ENCODE data around the gene DLGAP1. TPM values are rescaled to one million over a fixed set of nuclear protein-coding genes. Genes with fewer than 3 reads are reported as not detected.
"Not testable (repeated sequence)": the region's sequence is repeated elsewhere in the genome, so short reads cannot be mapped to it uniquely, and the experiment has no call there.

Gene DLGAP1
- polyA plus RNA-seq, 4 donors: 3.9 to 7.5 (median 5.2) TPM

DNA sequence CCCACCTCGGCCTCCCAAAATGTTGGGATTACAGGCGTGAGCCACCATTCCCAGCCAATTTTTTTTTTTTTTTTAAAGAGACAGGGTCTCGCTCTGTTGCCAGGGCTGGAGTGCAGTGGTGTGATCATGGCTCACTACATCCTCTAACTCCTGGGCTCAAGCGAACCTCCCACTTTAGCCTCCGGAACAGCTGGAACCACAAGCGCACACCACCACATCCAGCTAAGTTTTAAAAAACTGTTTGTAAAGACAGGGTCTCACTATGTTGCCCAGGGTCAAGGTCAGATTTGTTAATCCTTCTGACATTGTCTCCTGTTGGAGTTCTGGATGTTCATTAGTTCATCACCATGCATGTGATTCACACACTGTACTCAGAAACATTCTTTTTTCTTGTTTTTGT, 855.2 kb downstream of the DLGAP1 start:
- DNase-seq (ENCODE audit: low read depth in 4 of 4, low spot score in 3 of 4): no peak

DNA sequence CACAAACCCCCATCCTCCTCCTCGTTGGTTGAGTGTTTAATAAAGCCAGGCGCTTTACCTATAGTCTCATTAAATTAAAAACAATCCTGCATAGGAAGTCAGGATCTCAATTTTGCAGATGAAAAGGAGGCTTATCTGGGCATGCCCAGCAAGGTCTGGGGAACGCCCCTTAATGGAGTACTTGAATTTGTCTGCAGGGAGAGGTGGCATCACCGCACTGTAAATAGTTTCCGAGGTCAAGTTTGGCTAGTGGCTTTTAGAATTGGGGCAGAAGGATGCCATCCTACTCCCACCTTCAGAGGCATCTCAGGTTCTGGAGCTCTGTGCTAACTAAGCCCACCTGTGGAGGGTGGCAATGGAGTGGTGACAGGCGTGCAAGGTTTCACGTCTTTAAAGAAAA, 855.9 kb downstream of the DLGAP1 start:
- DNase-seq (ENCODE audit: low read depth in 4 of 4, low spot score in 3 of 4): no peak

DNA sequence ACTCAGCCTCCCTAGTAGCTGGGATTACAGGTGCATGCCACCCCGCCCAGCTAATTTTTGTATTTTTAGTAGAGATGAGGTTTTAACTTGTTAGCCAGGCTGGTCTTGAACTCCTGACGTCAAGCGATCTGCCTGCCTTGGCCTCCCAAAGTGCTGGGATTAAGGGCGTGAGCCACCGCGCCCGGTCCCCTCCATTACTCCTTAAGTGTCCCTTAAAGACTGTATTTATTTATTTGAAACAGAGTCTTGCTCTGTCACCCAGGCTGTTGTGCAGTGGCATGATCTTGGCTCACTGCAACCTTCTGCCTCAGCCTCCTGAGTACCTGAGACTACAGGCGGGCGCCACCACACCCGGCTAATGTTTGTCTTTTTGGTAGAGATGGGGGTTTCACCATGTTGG, 856.5 kb downstream of the DLGAP1 start:
- DNase-seq (ENCODE audit: low read depth in 4 of 4, low spot score in 3 of 4): no peak

DNA sequence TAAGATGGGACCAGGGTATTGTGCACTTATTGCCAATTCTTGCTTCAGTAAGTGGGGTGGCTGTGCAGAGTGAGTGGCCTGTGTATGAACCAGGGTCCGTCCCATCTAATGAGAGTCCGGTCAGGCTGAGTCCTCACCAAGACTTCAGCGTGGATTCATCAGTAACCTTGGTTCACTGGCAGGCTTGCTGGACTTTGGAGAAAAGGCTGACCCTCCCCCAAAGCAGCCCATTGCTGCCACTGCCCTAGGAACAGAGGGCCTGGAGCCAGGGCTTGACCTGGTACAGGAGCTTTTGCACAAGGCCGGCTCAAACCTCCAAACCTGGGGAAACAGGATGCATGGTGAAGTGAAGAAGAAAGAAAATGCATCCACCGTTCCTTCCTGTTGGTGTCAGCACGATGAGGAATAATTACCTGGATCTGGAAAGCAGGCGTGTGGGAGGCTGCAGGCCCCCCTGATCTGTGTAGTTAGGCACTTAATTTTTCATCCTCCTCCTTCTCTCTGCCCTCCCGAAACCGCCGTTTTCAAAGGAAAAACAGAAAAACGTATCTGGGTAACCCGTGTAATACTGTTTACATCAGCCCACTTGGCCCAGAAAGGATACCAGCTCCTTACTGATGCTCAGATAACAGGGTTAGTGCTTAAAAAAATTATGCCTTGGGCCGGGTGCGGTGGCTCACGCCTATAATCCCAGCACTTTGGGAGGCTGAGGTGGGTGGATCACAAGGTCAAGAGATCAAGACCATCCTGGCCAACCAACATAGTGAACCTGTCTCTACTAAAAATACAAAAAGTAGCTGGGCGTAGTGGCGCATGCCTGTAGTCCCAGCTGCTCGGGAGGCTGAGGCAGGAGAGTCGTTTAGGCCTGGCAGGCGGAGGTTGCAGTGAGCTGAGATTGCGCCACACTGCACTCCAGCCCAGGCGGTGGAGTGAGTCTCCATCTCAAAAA, 857.4 kb downstream of the DLGAP1 start:
- no peak for DNase-seq (ENCODE audit: low read depth in 4 of 4, low spot score in 3 of 4)

DNA sequence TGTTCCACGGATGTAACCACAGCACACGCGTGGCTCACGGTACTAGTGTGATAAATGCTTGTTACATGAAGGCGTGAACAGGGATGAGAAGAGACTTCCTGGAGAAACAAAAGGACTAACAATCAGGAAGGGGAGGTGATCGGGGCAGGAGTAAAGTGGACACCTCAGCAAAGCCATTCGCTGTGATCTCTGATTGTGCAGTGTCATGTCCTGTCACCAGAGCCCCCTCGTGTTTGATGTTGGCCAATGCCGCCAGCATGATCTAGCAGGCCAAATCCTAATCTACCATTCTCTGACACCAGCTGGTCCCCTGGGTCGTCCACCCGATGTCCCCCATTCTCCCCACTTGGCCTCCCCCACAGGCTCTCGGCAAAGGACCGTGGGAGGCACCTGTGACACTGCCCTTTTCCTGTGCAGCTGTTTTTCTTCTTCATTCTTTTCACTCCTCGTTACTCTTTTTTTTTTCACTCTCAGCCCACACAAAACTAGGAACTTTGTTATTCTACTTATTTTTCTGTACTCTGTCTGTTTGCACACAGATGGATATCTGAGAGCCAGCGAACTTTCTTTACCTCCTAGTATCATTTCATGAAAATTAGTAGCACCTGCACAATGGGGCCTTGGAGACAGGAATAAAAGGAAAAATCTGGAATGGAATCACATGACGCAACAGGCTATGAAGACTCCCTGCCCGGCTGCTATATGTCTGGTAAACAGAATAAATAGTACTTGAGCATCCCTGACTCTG, 858.3 kb downstream of the DLGAP1 start:
- no peak for DNase-seq (ENCODE audit: low read depth in 4 of 4, low spot score in 3 of 4)

DNA sequence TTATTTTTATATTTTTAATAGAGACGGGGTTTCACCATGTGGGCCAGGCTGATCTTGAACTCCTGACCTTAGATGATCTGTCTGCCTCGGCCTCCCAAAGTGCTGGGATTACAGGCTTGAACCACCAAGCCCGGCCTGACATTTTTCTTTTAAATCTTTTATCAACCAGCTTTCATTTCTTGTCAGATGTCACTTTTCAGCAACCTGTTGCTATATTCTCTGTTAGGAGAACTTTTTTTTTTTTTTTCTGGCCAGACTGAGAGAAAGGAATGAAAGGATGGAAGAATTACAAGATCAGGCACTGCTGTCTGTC, 858.8 kb downstream of the DLGAP1 start:
- DNase-seq (ENCODE audit: low read depth in 4 of 4, low spot score in 3 of 4): no peak

DNA sequence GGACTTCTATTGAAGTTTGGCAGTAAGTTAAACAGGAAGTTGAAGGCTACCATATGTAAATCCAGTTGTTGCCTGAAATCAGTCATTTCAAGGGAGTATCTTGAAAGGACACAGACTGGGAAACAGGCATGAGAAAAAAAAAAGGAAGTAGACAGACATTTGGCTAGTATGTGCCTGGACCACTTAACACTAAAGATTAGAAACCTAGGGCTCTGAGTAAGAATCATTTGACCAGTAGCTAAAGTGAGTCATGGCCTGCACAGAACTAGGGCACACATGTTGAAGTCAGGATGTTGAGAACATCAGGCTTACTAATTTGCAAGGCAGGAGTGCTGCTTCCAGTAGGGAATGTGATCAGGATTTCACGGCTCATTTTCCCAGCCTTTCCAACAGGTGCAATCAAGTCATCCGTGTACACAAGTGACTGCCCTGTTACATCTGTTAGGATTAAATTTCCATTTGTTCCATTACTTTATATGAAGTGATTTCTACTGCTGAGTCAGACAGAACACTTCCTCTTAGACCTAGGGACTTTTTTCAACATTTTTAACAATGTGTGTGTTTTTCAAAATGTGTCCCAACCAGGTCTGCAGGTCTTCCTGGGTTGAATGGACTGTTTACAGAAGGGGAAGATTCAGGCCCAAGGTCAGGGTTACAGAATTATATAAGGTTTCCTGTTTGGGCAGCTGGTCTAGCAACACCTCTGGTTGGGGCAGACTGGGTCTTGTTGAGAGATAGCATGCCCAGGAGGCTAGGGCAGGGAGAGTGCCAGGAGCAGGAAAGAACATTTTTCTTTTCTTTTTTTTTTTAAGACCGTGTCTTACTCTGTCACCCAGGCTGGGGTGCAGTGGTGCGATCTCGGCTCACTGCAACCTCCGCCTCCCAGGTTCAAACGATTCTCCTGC, 859.5 kb downstream of the DLGAP1 start:
- no peak for DNase-seq (ENCODE audit: low read depth in 4 of 4, low spot score in 3 of 4)

DNA sequence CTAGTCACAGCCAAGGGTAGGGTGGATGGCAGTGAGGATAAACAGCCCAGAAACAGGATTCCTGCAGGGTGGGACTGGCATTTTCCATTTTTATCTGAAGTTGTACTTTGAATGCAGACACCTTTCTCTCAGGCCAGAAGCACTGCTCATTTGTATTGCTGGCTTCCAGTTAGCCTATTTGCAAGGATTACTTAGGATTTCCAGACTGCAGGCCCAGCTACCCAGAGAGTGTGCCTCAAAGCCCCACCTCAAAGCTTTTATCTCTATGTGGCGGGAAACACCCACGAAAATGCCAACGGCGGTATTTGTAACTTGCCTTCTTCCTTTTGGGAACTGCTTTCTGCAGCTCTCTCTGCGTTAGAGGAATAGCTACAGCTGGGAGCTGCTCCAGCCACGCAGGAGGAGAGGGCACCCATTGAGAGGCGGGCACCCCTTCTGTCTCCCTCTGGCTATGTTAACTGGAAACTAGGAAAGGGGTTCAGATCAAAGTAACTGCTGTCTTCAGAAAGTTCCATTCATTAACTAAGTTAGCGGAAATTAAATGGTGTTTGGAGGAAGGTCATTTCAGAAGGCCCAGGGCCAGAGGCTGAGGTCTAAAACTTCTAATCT, 860.2 kb downstream of the DLGAP1 start:
- DNase-seq (ENCODE audit: low read depth in 4 of 4, low spot score in 3 of 4): no peak

DNA sequence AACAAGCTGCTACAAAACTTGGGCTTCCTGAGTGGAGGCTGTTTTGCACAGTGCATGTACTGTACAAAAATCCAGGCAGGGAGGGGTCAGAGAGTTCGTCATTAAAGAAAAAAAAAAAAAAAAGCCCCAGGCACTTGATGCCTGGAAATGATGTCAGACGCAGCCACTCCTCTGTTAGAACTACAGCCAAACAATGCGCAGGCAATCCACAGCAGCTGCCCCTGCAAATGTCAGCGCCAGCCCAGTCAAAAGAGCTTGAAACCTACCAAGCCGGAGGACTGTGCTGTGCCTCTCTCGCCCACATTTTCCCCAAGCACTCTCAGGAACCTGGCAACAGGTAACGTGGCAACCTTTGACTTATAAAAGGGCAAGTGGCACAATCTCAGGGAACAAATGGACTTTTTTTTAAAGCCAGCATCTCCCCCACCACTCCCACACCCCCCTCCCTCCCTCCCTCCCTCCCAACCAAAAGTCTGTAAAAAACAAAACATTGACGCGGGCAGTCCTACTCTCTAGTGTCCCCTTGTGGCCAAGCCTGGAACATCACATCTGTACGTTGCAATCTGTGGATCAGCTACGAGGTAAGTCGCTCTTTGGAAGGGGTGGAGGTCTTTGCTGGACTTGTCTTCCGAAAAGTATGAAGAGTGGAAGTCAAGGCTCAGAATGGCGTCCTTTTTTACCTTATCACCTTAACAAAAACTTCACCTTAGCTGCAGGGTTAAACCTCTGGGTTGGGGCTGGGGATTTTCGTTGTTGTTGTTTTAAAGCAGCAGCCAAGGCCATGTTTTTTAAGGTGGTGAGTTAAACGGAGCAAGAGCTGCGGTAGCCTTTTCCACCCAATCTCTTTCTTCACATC, 861.0 kb downstream of the DLGAP1 start:
- DNase-seq (ENCODE audit: low read depth in 4 of 4, low spot score in 3 of 4): peak; percentile 89 to 94 (median 92)

DNA sequence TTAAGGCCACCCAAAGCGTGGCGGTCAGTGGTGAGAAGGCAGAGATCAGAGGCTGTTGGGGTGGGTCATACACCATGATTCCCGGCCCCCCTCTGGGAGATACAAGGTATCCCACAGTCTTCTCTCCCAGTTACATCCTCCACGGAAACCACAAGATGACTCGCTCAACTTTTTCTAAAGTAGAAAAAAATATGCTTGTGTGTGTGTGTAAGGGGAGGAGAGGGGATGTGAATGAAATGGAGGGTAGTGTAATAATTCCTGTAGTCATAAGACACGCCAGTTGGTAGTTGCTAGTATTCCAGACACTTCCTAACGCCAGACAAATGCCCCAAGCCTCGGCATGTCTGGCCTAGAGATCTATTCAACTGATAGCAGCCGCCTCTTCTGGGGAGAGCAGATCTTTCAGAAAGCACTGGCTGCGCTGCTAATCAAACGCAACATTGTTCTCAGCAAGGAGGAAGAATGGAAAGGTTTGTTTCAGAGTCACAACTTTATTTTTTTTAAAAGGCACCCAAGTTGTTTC, 861.7 kb downstream of the DLGAP1 start:
- no peak for DNase-seq (ENCODE audit: low read depth in 4 of 4, low spot score in 3 of 4)

DNA sequence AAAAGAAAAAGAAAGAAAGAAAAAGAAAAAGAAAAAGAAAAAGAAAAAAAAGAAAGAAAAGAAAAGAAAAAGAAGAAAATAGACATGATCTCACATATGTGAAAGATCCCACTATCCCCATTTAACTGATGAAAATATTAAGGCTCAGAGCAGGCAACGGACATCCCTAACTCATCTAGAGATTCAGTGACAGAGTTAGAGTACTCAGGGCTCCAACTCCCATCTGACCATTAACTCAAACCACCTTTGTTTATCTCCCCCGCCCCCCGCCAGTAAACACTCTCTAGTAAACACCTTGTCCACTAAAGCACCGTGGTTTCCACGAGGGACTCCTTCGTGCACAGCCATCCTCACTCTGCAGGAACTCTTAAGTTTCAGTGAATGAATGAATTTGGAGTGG, 862.2 kb downstream of the DLGAP1 start:
- DNase-seq (ENCODE audit: low read depth in 4 of 4, low spot score in 3 of 4): no peak

DNA sequence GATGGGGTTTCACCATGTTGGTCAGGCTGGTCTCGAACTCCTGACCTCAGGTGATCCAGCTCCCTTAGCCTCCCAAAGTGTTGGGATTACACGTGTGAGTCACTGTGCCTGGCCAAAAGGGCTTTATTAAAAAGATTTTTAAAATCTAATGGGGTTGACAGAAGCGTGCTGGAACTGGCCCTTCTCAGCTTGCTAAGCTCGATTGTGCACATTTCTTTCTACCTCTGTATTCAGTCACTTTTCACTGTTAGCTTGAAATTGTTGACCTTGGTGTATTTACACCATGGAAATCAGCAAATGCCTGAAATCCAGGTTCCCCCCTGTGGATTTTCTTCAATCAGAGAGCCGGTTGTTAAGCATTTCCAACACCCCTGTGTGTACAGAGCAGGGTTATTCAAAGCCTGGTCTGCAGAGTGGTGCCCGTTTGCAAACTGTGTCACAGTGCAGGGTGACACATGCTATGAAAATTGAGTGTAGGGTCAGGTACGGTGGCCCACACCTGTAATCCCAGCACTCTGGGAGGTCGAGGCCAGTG, 864.9 kb downstream of the DLGAP1 start:
- DNase-seq (ENCODE audit: low read depth in 4 of 4, low spot score in 3 of 4): no peak

DNA sequence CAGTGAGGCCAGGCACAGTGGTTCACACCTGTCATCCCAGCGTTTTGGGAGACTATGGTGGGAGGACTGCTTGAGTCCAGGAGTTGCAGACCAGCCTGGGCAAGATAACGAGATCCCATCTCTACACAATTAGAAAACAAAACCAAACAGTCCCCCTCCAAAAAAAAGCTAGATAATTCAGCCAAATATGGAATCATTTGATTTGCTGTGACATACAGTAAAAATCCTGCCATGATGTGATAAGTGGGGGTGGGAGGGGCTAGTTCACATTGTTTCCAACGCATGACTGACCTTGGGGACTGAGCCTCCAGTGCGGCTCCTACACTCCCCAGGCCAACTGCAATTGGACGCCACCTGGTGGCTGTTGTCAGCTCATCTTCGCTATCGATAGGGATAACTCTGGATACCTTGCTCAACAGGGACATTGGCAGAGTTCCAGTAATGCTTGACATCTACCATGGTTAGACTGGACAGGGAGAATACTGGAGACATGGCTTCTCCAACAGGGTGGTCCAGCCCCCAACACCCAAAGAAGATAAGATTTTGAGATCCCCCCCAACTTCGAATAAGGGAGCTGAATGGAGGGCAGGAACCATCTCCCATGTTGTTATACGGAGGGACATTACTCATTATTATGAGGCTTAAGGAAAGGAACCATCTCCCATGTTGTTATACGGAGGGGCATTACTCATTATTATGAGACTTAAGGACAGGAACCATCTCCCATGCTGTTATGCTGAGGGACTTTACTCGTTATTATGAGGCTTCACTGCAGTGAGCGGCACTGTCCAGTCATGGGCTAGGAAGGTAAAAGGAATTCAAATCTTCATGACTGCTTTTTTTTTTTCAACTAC, 869.2 kb downstream of the DLGAP1 start:
- no peak for DNase-seq (ENCODE audit: low read depth in 4 of 4, low spot score in 3 of 4)

DNA sequence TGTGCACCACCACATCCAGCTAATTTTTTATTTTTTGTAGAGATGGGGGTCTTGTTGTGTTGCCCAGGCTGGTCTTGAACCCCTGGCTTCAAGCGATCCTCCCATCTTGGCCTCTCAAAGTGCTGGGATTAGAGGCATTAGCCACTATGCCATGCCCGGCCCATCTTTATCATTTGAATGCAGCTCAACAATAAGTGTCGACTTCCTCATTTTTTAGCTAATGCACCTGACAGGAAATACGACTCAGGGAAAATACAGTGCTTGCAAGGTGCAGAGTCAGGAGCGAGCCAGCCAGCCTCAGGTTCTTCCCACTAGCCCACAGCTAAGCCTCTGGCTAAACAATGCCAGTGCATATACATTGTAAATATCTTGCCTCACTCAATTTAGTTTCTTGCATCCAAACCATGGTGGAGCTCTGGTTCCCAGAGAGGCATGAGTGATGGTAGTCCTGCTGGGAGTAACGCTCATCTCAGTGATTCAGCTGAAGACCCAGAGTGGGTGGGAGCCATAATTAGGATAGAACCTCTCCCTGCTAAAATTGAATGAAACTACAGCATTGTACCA, 870.1 kb downstream of the DLGAP1 start:
- no peak for DNase-seq (ENCODE audit: low read depth in 4 of 4, low spot score in 3 of 4)

DNA sequence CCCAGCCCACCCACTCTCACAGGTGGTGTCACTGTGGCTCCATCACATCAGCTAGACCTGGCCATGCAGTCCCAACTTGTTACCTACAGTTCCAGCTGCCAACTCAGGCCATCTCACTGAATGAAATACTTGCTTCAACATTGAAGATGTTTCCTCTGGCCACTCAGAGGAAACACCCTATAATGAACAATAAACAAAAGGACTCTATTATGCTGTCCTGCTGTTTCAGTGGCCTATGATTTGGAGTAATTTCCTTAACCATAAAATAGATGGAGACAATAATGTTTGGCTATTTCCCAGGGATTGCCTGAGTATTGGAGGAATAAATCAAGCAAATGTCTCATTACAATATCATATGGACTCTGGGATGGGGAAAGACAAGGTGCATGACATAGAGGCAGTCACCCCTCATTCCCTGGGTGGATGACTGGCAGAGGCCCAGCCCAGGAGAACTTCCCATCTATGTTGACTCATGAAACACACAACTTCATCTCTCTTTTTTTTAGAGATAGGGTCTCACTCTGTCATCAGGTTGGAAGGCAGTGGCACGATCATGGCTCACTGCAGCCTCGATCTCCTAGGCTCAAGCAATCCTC, 870.7 kb downstream of the DLGAP1 start:
- DNase-seq (ENCODE audit: low read depth in 4 of 4, low spot score in 3 of 4): no peak

DNA sequence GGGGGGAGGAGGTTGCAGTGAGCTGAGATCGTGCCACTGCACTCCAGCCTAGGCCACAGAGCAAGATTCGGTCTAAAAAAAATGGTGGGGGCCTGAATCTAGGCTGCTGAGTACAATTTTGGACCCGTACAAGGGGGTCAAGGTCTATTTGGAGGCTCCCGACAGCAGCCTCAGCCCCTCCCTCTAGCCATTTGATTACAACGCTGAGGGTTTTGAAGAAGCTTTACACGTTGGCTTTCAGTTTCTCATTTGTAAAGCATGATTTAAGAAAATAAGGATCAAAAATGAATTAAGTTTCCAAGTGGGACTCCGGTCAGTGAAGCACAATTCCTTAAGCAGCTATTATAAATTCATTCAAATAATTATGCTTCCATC, 871.2 kb downstream of the DLGAP1 start:
- no peak for DNase-seq (ENCODE audit: low read depth in 4 of 4, low spot score in 3 of 4)

DNA sequence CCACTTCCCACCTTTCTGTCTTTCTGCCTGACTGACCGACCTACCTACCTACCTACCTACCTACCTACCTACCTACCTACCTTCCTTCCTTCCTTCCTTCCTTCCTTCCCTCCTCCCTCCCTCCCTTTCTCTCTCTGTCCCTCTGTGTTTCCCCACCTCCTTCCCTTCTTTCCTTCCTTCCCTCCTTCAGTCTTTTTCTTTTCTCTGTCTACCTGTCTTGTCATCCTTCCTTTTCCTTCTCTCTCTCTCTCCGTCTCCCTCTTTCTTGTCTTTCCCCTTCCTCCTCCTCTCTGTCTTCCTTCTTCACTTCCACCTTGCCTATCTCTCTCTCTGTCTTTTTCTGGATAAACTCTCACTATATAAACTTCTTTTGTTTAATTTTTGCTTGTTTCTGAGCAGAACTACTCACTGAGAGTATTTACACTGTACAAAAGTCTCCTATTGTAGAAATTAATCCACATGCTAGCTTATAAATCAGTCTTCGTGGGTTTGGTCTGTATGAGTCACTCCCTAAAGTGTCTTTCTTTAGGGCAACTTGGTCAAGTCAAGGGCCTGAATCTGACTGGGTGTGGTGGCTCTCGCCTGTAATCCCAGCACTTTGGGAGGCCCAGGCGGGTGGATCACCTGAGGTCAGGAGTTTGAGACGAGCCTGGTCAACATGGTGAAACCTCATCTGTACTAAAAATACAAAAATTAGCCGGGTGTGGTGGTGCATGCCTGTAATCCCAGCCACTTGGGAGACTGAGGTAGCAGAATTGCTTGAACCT, 871.8 kb downstream of the DLGAP1 start:
- DNase-seq (ENCODE audit: low read depth in 4 of 4, low spot score in 3 of 4): not testable (repeated sequence)
